Fibroblast of lung (primary cell): ENCODE results near the gene C1QTNF5.

Experiments used
- EZH2 ChIP-seq: IDR thresholded peaks from 2 replicates; pipeline ENCODE4 v1.5.1; 2012; ENCODE audit warnings: low read length, control low read depth, mild to moderate bottlenecking; ENCODE audit errors: missing control alignments
- TF ChIP-seq, protein P1 (sequence below), 2 donors: IDR thresholded peaks in 1 of 2; conservative IDR thresholded peaks in 1 of 2; 1 replicate in 1 of 2; 2 replicates in 1 of 2; pipeline ENCODE4 v1.5.1; 2011 to 2012; ENCODE audit warnings: low read length in 2 of 2, control low read depth in 1 of 2, inconsistent platforms in 1 of 2, low read depth in 1 of 2, mild to moderate bottlenecking in 1 of 2

DNA sequence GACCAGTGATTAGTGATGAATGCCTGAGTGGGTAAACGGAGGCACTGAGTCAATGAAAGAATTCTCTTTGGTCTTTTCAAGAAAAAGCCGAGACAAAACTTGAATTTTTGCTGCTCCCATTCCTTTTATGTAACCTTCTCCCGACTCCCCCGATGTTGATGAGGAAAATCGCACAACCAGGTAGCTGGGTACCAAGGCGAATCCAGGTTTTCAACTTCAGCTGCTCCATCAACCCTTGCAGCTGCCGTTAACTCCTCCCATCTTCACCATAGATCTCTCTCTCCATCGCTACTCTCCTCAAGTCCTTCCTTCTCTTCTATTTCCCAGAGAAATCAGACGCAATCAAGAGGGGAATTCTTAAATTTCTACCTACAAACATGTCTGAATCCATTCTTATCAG, 41.4 kb upstream of the C1QTNF5 start:
- TF ChIP-seq, protein P1, sequence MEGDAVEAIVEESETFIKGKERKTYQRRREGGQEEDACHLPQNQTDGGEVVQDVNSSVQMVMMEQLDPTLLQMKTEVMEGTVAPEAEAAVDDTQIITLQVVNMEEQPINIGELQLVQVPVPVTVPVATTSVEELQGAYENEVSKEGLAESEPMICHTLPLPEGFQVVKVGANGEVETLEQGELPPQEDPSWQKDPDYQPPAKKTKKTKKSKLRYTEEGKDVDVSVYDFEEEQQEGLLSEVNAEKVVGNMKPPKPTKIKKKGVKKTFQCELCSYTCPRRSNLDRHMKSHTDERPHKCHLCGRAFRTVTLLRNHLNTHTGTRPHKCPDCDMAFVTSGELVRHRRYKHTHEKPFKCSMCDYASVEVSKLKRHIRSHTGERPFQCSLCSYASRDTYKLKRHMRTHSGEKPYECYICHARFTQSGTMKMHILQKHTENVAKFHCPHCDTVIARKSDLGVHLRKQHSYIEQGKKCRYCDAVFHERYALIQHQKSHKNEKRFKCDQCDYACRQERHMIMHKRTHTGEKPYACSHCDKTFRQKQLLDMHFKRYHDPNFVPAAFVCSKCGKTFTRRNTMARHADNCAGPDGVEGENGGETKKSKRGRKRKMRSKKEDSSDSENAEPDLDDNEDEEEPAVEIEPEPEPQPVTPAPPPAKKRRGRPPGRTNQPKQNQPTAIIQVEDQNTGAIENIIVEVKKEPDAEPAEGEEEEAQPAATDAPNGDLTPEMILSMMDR (conservative IDR thresholded peaks at IDR 0.05 in 1 of 2, IDR thresholded peaks at IDR 0.05 in 1 of 2; ENCODE audit: low read depth in 1 of 2, low read length in 2 of 2), result no peak
- no peak for TF ChIP-seq EZH2
